Uterus (tissue), 2 donors: ENCODE measurements around the gene TMEM156.

Source experiments
- POLR2A ChIP-seq, 2 donors: fragments of 450-650 bp; IDR thresholded peaks; one replicate each; pipeline ENCODE4 v1.6.1; 2016; ENCODE audit warnings: antibody characterized with exemption in 2 of 2, mild to moderate bottlenecking in 1 of 2, moderate library complexity in 1 of 2
- TF ChIP-seq, protein P1 (sequence below), 4 experiments: fragments of 200-600 bp in 2 of 4; fragments of 450-650 bp in 2 of 4; sonication (generic) in 2 of 4; IDR thresholded peaks; one replicate each; pipeline ENCODE4 v1.5.1; 2016 to 2019; ENCODE audit warnings: antibody characterized with exemption in 4 of 4, mild to moderate bottlenecking in 2 of 4, moderate library complexity in 1 of 4

GRCh38 chr4:38964942-38965775 is 67.0 kb downstream of the TMEM156 start:
- TF ChIP-seq, protein P1, sequence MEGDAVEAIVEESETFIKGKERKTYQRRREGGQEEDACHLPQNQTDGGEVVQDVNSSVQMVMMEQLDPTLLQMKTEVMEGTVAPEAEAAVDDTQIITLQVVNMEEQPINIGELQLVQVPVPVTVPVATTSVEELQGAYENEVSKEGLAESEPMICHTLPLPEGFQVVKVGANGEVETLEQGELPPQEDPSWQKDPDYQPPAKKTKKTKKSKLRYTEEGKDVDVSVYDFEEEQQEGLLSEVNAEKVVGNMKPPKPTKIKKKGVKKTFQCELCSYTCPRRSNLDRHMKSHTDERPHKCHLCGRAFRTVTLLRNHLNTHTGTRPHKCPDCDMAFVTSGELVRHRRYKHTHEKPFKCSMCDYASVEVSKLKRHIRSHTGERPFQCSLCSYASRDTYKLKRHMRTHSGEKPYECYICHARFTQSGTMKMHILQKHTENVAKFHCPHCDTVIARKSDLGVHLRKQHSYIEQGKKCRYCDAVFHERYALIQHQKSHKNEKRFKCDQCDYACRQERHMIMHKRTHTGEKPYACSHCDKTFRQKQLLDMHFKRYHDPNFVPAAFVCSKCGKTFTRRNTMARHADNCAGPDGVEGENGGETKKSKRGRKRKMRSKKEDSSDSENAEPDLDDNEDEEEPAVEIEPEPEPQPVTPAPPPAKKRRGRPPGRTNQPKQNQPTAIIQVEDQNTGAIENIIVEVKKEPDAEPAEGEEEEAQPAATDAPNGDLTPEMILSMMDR (IDR thresholded peaks at IDR 0.05), result no peak
- no peak for TF ChIP-seq POLR2A (IDR thresholded peaks at IDR 0.05)
